Large intestine (tissue), 3 donors: Measurements from ENCODE around the gene ZKSCAN3. TPM values are rescaled to one million over a fixed set of nuclear protein-coding genes. Genes with fewer than 3 reads are reported as not detected.
"Not testable (repeated sequence)": the region's sequence is repeated elsewhere in the genome, so short reads cannot be mapped to it uniquely, and the experiment has no call there.

Source experiments
- DNase-seq, 2 donors: peaks; one replicate each; pipeline versions ENCODE4 v3.0.0 to v3.0.0-alpha.2; 2013
- H3K27ac ChIP-seq: one replicate; pipeline ENCODE4 v1.5.1; 2013; ENCODE audit warnings: low read length
- H3K27me3 ChIP-seq: 2 replicates; pipeline ENCODE4 v1.6.1; 2013; ENCODE audit warnings: low read length; ENCODE audit not compliant: control insufficient read depth, insufficient read depth
- H3K36me3 ChIP-seq: 2 replicates; pipeline ENCODE4 v1.6.1; 2013; ENCODE audit warnings: low read length; ENCODE audit not compliant: control insufficient read depth, insufficient read depth
- H3K4me1 ChIP-seq: one replicate; pipeline ENCODE4 v1.6.1; 2013; ENCODE audit warnings: low read length; ENCODE audit not compliant: control insufficient read depth, insufficient read depth
- H3K4me3 ChIP-seq: one replicate; pipeline ENCODE4 v1.5.1; 2013; ENCODE audit warnings: low read length
- H3K9me3 ChIP-seq: one replicate; pipeline ENCODE4 v1.6.1; 2013; ENCODE audit warnings: mild to moderate bottlenecking, low read depth, low read length, moderate library complexity; ENCODE audit not compliant: control insufficient read depth
- WGBS: methylation state at CpG from one replicate; pipeline ENCODE4 v1.1.5; 2013; ENCODE audit warnings: low lambda C conversion rate; ENCODE audit not compliant: insufficient coverage; 5-methylcytosine and 5-hydroxymethylcytosine counted together
- polyA plus RNA-seq: library from polyadenylated mRNA; unstranded; fragments of 120-200 nt; gene quantifications from one replicate; pipeline ENCODE4 v1.2.1, GENCODE V29; 2013

ZKSCAN3 gene
- polyA plus RNA-seq, 1 donor, result 5.4 TPM

- Histone ChIP-seq H3K27me3 (no peaks in the 10 kb centered on the region), H3K27ac (no peak overlapping the region), H3K4me1 (peaks cover 4% of the 10 kb centered on the region), H3K4me3 (no peak overlapping the region), H3K9me3 (no peaks in the 10 kb centered on the region), H3K36me3 (peaks cover 22% of the 10 kb centered on the region)
- no peak for DNase-seq
- WGBS, result no CpG with 5 or more reads among the region's 4 CpGs
Measured at GRCh38 chr6:28395918-28396317, 46.2 kb downstream of the ZKSCAN3 start.

- DNase-seq, result peak; percentile 82 to 90
- Histone ChIP-seq H3K36me3 (peaks cover 11% of the 10 kb centered on the region), H3K27ac (peak within 1 kb of the TSS; percentile 43), H3K4me3 (peak within 1 kb of the TSS; percentile 85), H3K27me3 (peaks cover 12% of the 10 kb centered on the region), H3K4me1 (peaks cover 4% of the 10 kb centered on the region), H3K9me3 (no peaks in the 10 kb centered on the region)
- no CpG with 5 or more reads among the region's 49 CpGs for WGBS
Measured at GRCh38 chr6:28399350-28400121, 49.8 kb downstream of the ZKSCAN3 start, which contains the start of gene ZSCAN12. ZSCAN12 (minus strand) TSS chr6:28399747; CDS start chr6:28398405, 1,342 bp downstream.

GRCh38 chr6:28400122-28400451, 50.3 kb downstream of the ZKSCAN3 start:
- no peaks in the 10 kb centered on the region for H3K9me3 ChIP-seq
- H3K4me3 ChIP-seq, result peak overlapping the region; percentile 85
- no peak for DNase-seq
- peaks cover 12% of the 10 kb centered on the region for H3K27me3 ChIP-seq
- H3K27ac ChIP-seq, result peak overlapping the region; percentile 14
- WGBS, result 22% methylated on average over 7 of the region's 8 CpGs
- peaks cover 4% of the 10 kb centered on the region for H3K4me1 ChIP-seq
- H3K36me3 ChIP-seq, result peaks cover 11% of the 10 kb centered on the region

- Histone ChIP-seq H3K9me3 (no peaks in the 10 kb centered on the region), H3K36me3 (peaks cover 9% of the 10 kb centered on the region), H3K4me3 (no peak overlapping the region), H3K4me1 (peaks cover 4% of the 10 kb centered on the region), H3K27me3 (peaks cover 12% of the 10 kb centered on the region), H3K27ac (no peak overlapping the region)
- no peak for DNase-seq
- WGBS, result no CpG with 5 or more reads among the region's 1 CpG
Measured at GRCh38 chr6:28401172-28401571, 51.4 kb downstream of the ZKSCAN3 start.

- H3K4me3 ChIP-seq, result no peak overlapping the region
- no peak overlapping the region for H3K27ac ChIP-seq
- H3K9me3 ChIP-seq, result no peaks in the 10 kb centered on the region
- peaks cover 4% of the 10 kb centered on the region for H3K4me1 ChIP-seq
- H3K27me3 ChIP-seq, result peaks cover 12% of the 10 kb centered on the region
- no peak for DNase-seq
- 100% methylated on average over 1 of the region's 2 CpGs for WGBS
- H3K36me3 ChIP-seq, result peaks cover 5% of the 10 kb centered on the region
Measured at GRCh38 chr6:28402197-28402596, 52.5 kb downstream of the ZKSCAN3 start.

GRCh38 chr6:28403923-28404322, 54.2 kb downstream of the ZKSCAN3 start:
- not testable (repeated sequence) for DNase-seq, H3K27ac ChIP-seq, H3K9me3 ChIP-seq, H3K4me1 ChIP-seq, H3K36me3 ChIP-seq, H3K4me3 ChIP-seq
- WGBS, result no CpG with 5 or more reads among the region's 5 CpGs
- H3K27me3 ChIP-seq, result peaks cover 16% of the 10 kb centered on the region

GRCh38 chr6:28407401-28407800, 57.7 kb downstream of the ZKSCAN3 start:
- Histone ChIP-seq H3K36me3 (no peaks in the 10 kb centered on the region), H3K4me3 (no peak overlapping the region), H3K9me3 (peaks cover 2% of the 10 kb centered on the region), H3K27ac (no peak overlapping the region), H3K27me3 (peaks cover 18% of the 10 kb centered on the region), H3K4me1 (no peaks in the 10 kb centered on the region)
- WGBS, result 80% methylated on average over 1 of the region's 2 CpGs
- DNase-seq, result no peak

- no peak for DNase-seq
- Histone ChIP-seq H3K27ac (no peak overlapping the region), H3K9me3 (peaks cover 2% of the 10 kb centered on the region), H3K4me1 (no peaks in the 10 kb centered on the region), H3K27me3 (peaks cover 14% of the 10 kb centered on the region), H3K4me3 (no peak overlapping the region), H3K36me3 (no peaks in the 10 kb centered on the region)
- WGBS, result 100% methylated on average over 2 of the region's 5 CpGs
Measured at GRCh38 chr6:28408076-28408802, 58.5 kb downstream of the ZKSCAN3 start.

- no CpG with 5 or more reads among the region's 2 CpGs for WGBS
- Histone ChIP-seq H3K27ac (no peak overlapping the region), H3K36me3 (no peaks in the 10 kb centered on the region), H3K9me3 (peaks cover 2% of the 10 kb centered on the region), H3K4me3 (no peak overlapping the region), H3K4me1 (no peaks in the 10 kb centered on the region), H3K27me3 (peaks cover 14% of the 10 kb centered on the region)
- no peak for DNase-seq
Measured at GRCh38 chr6:28410767-28411166, 61.0 kb downstream of the ZKSCAN3 start.

GRCh38 chr6:28413681-28414080, 63.9 kb downstream of the ZKSCAN3 start:
- Histone ChIP-seq H3K36me3 (no peaks in the 10 kb centered on the region), H3K27ac (no peak overlapping the region), H3K27me3 (peaks cover 10% of the 10 kb centered on the region), H3K9me3 (peaks cover 2% of the 10 kb centered on the region), H3K4me3 (no peak overlapping the region), H3K4me1 (no peaks in the 10 kb centered on the region)
- no peak for DNase-seq
